H1 (cell line): ENCODE measurements around the gene LRP1-AS. TPM values are rescaled to one million over a fixed set of nuclear protein-coding genes. Genes with fewer than 3 reads are reported as not detected.

Experiments
- CTCF ChIA-PET: fragments of 300-600 bp; sonication (Branson Sonifier 250); formaldehyde crosslinking; loops from one replicate; lab custom pipeline; 2021; ENCODE audit not compliant: partially characterized antibody; lab: Charles Lee
- POLR2A ChIA-PET: fragments of 300-600 bp; sonication (Branson Sonifier 250); formaldehyde crosslinking; loops from one replicate; lab custom pipeline; 2021; ENCODE audit warnings: inconsistent platforms; ENCODE audit not compliant: partially characterized antibody; lab: Charles Lee
- DNase-seq, 2 experiments: peaks; one replicate each; pipeline versions ENCODE4 v3.0.0 to v3.0.0-alpha.2; 2010 to 2022; ENCODE audit warnings: low spot score in 2 of 2, low read depth in 1 of 2, mixed read lengths in 1 of 2
- FAIRE-seq: peaks from 2 replicates; lab custom pipeline; 2011; peaks lifted over from hg19 to GRCh38; lab: Jason Lieb, UNC
- H2AFZ ChIP-seq: 2 replicates; pipeline ENCODE4 v1.8.1; 2012; ENCODE audit warnings: low read length, inconsistent platforms
- H2AK5ac ChIP-seq: 2 replicates; pipeline ENCODE4 v1.6.1; 2013; ENCODE audit warnings: low read depth, low read length
- H2BK120ac ChIP-seq: replicated peaks from 2 replicates; pipeline ENCODE3; 2013; ENCODE audit warnings: low read depth, low read length, inconsistent platforms
- H2BK12ac ChIP-seq: 2 replicates; pipeline ENCODE4 v1.6.1; 2013; ENCODE audit warnings: low read depth, low read length
- H2BK15ac ChIP-seq: 2 replicates; pipeline ENCODE4 v1.6.1; 2013; ENCODE audit warnings: low read length
- H2BK20ac ChIP-seq: 2 replicates; pipeline ENCODE4 v1.6.1; 2013; ENCODE audit warnings: low read length
- H2BK5ac ChIP-seq: 2 replicates; pipeline ENCODE4 v1.6.1; 2013; ENCODE audit warnings: low read depth, low read length
- H3K14ac ChIP-seq: 2 replicates; pipeline ENCODE4 v1.6.1; 2013; ENCODE audit warnings: inconsistent platforms; ENCODE audit not compliant: insufficient read length
- H3K18ac ChIP-seq: 2 replicates; pipeline ENCODE4 v1.6.1; 2013; ENCODE audit warnings: low read length; ENCODE audit errors: extremely low read depth
- H3K23ac ChIP-seq: 2 replicates; pipeline ENCODE4 v1.6.1; 2013; ENCODE audit warnings: inconsistent platforms; ENCODE audit not compliant: insufficient read length
- H3K23me2 ChIP-seq: 2 replicates; pipeline ENCODE4 v1.6.1; 2013; ENCODE audit warnings: low read depth, low read length
- H3K27ac ChIP-seq: 2 replicates; pipeline ENCODE4 v1.6.1; 2011; ENCODE audit warnings: low read depth, low read length, inconsistent platforms
- H3K27me3 ChIP-seq, 4 experiments: replicated peaks in 1 of 4; 1 replicate in 1 of 4; 2 replicates in 3 of 4; pipeline versions ENCODE4 v1.6.1 to v1.8.1; 2011 to 2013; ENCODE audit warnings: low read length in 3 of 4, mild to moderate bottlenecking in 3 of 4, inconsistent platforms in 2 of 4, mixed read lengths in 2 of 4, moderate library complexity in 1 of 4; ENCODE audit not compliant: control insufficient read depth in 3 of 4, insufficient read depth in 3 of 4; ENCODE audit errors: extremely low read depth in 1 of 4
- H3K36me3 ChIP-seq, 4 experiments: 2 replicates each; pipeline versions ENCODE4 v1.6.1 to v1.8.1; 2011 to 2013; ENCODE audit warnings: mild to moderate bottlenecking in 4 of 4, low read length in 3 of 4, moderate library complexity in 2 of 4, control low read depth in 1 of 4, inconsistent platforms in 1 of 4; ENCODE audit not compliant: insufficient read depth in 4 of 4, control insufficient read depth in 2 of 4
- H3K4ac ChIP-seq: replicated peaks from 2 replicates; pipeline ENCODE3; 2013; ENCODE audit warnings: low read length, low read depth, mixed read lengths, inconsistent platforms; ENCODE audit not compliant: insufficient read length
- H3K4me1 ChIP-seq, 4 experiments: replicated peaks in 1 of 4; 1 replicate in 1 of 4; 2 replicates in 3 of 4; pipeline versions ENCODE4 v1.6.1 to v1.8.1; 2011 to 2013; ENCODE audit warnings: low read length in 3 of 4, inconsistent platforms in 2 of 4, mixed read lengths in 1 of 4; ENCODE audit not compliant: insufficient read depth in 4 of 4, control insufficient read depth in 3 of 4
- H3K4me2 ChIP-seq, 2 experiments: 2 replicates each; pipeline versions ENCODE4 v1.6.1 to v1.8.1; 2011 to 2013; ENCODE audit warnings: low read depth in 2 of 2, low read length in 2 of 2, control low read depth in 1 of 2, inconsistent platforms in 1 of 2, mild to moderate bottlenecking in 1 of 2; ENCODE audit not compliant: insufficient read depth in 1 of 2
- H3K4me3 ChIP-seq, 4 experiments: fragments of 200-600, 300-600 bp in 1 of 4; sonication (generic), shearing (Covaris generic), sonication (Bioruptor Twin) in 1 of 4; 2 replicates each; pipeline versions ENCODE4 v1.5.1 to v1.8.1; 2011 to 2016; ENCODE audit warnings: low read length in 4 of 4, low read depth in 3 of 4, control low read depth in 2 of 4, inconsistent platforms in 2 of 4, mild to moderate bottlenecking in 2 of 4, mixed read lengths in 1 of 4, moderate library complexity in 1 of 4; ENCODE audit not compliant: insufficient read depth in 2 of 4; ENCODE audit errors: extremely low read depth in 1 of 4
- H3K56ac ChIP-seq: replicated peaks from 2 replicates; pipeline ENCODE3; 2013; ENCODE audit warnings: low read depth, mild to moderate bottlenecking, mixed read lengths, low read length, inconsistent platforms; ENCODE audit not compliant: insufficient read length
- H3K79me1 ChIP-seq: 2 replicates; pipeline ENCODE4 v1.6.1; 2013; ENCODE audit warnings: low read depth, low read length, control low read depth
- H3K79me2 ChIP-seq, 2 experiments: 2 replicates each; pipeline versions ENCODE4 v1.6.1 to v1.8.1; 2012 to 2013; ENCODE audit warnings: low read length in 2 of 2, mild to moderate bottlenecking in 2 of 2, inconsistent platforms in 1 of 2; ENCODE audit not compliant: insufficient read depth in 2 of 2, control insufficient read depth in 1 of 2
- H3K9ac ChIP-seq, 4 experiments: replicated peaks in 1 of 4; 1 replicate in 1 of 4; 2 replicates in 3 of 4; pipeline versions ENCODE4 v1.6.1 to v1.8.1; 2011 to 2013; ENCODE audit warnings: low read depth in 3 of 4, low read length in 3 of 4, control low read depth in 2 of 4, mild to moderate bottlenecking in 2 of 4, moderate library complexity in 2 of 4, inconsistent platforms in 1 of 4; ENCODE audit errors: extremely low read depth in 1 of 4
- H3K9me3 ChIP-seq, 2 experiments: 2 replicates each; pipeline versions ENCODE4 v1.6.1 to v1.8.1; 2012 to 2013; ENCODE audit warnings: mild to moderate bottlenecking in 2 of 2, moderate library complexity in 2 of 2, control low read depth in 1 of 2, inconsistent platforms in 1 of 2, low read depth in 1 of 2, low read length in 1 of 2, mixed read lengths in 1 of 2; ENCODE audit not compliant: insufficient read depth in 2 of 2
- H4K20me1 ChIP-seq, 2 experiments: replicated peaks in 1 of 2; 2 replicates each; pipeline versions ENCODE3 to v1.8.1; 2011 to 2013; ENCODE audit warnings: inconsistent platforms in 2 of 2, low read length in 2 of 2, mild to moderate bottlenecking in 1 of 2; ENCODE audit not compliant: insufficient read depth in 2 of 2, control insufficient read depth in 1 of 2
- H4K5ac ChIP-seq: 2 replicates; pipeline ENCODE4 v1.6.1; 2013; ENCODE audit warnings: low read length, low read depth, mixed read lengths, inconsistent platforms; ENCODE audit not compliant: insufficient read length
- H4K8ac ChIP-seq: 2 replicates; pipeline ENCODE4 v1.8.0; 2013; ENCODE audit warnings: mild to moderate bottlenecking, moderate library complexity, low read length, inconsistent platforms; ENCODE audit not compliant: insufficient read depth; ENCODE audit errors: extremely low read depth
- H4K91ac ChIP-seq: replicated peaks from 2 replicates; pipeline ENCODE3; 2013; ENCODE audit warnings: low read length, mixed read lengths, inconsistent platforms; ENCODE audit not compliant: insufficient read length
- BCL11A ChIP-seq, 2 experiments: IDR thresholded peaks; one replicate each; pipeline ENCODE4 v1.6.1; 2011; ENCODE audit warnings: low read depth in 2 of 2, low read length in 2 of 2, mild to moderate bottlenecking in 2 of 2
- CEBPB ChIP-seq: IDR thresholded peaks from 2 replicates; pipeline ENCODE4 v1.6.1; 2012; ENCODE audit warnings: low read depth, low read length
- CHD2 ChIP-seq: IDR thresholded peaks from 2 replicates; pipeline ENCODE4 v1.6.1; 2012; ENCODE audit warnings: low read length, improper control_type of control experiment
- CREB1 ChIP-seq: IDR thresholded peaks from 2 replicates; pipeline ENCODE4 v1.6.1; 2012; ENCODE audit warnings: inconsistent platforms
- JUN ChIP-seq: IDR thresholded peaks from 2 replicates; pipeline ENCODE4 v1.6.1; 2011; ENCODE audit warnings: low read depth, mild to moderate bottlenecking, improper control_type of control experiment, low read length
- MAFK ChIP-seq: IDR thresholded peaks from 2 replicates; pipeline ENCODE4 v1.6.1; 2012; ENCODE audit warnings: low read depth, mild to moderate bottlenecking, improper control_type of control experiment, low read length
- POLR2AphosphoS5 ChIP-seq: IDR thresholded peaks from 2 replicates; pipeline ENCODE4 v1.6.1; 2011; ENCODE audit warnings: low read depth, low read length
- SAP30 ChIP-seq: fragments of 300-600 bp; sonication (generic); IDR thresholded peaks from 2 replicates; pipeline ENCODE4 v1.7.1; 2012; ENCODE audit warnings: low read length, moderate library complexity, mild to moderate bottlenecking, inconsistent platforms; ENCODE audit not compliant: insufficient read depth, insufficient replicate concordance
- SIRT6 ChIP-seq: IDR thresholded peaks from one replicate; pipeline ENCODE4 v1.7.1; 2012; ENCODE audit warnings: low read length, inconsistent platforms
- SP2 ChIP-seq: IDR thresholded peaks from 2 replicates; pipeline ENCODE4 v1.6.1; 2012; ENCODE audit warnings: mild to moderate bottlenecking, low read length, inconsistent platforms
- TAF1 ChIP-seq: IDR thresholded peaks from 2 replicates; pipeline ENCODE4 v1.6.1; 2011; ENCODE audit warnings: mild to moderate bottlenecking, low read depth, low read length
- ZNF274 ChIP-seq: IDR thresholded peaks from 2 replicates; pipeline ENCODE4 v1.7.0; 2012; ENCODE audit warnings: low read length, borderline replicate concordance; ENCODE audit errors: extremely low read depth
- WGBS, 2 experiments: shearing (Covaris generic) in 1 of 2; methylation state at CpG; one replicate each; pipeline versions ENCODE4 v1.1.6 to v1.1.7; 2013 to 2015; ENCODE audit warnings: low lambda C conversion rate in 2 of 2, mixed read lengths in 2 of 2, inconsistent platforms in 1 of 2, low coverage in 1 of 2, missing lambda C conversion rate in 1 of 2; ENCODE audit not compliant: insufficient replicate concordance in 2 of 2, insufficient coverage in 1 of 2, insufficient read length in 1 of 2; ENCODE audit errors: extremely low coverage in 1 of 2, missing lambda C conversion rate in 1 of 2; 5-methylcytosine and 5-hydroxymethylcytosine counted together
- polyA plus RNA-seq, 7 experiments: library from polyadenylated mRNA; depleted of rRNA in 3 of 7; stranded (reverse) in 5 of 7; unstranded in 2 of 7; fragments of >200 nt in 5 of 7; fragments of 200-250 nt in 2 of 7; gene quantifications; 1 replicate in 5 of 7; 2 replicates in 1 of 7; 4 replicates in 1 of 7; pipeline versions ENCODE4 v1.2.1 to v1.2.3, GENCODE V29; 2011 to 2013; ENCODE audit warnings: missing spikeins in 2 of 7, mixed read lengths in 2 of 7
- total RNA-seq: library from RNA; stranded (reverse); fragmentation: NEBNext Ultra II Directional; extraction: Animal tissue kit (Norgen Biotek cat#: 25700); gene quantifications from 2 replicates; pipeline ENCODE4 v1.2.1, GENCODE V29; 2021
- TF ChIP-seq, protein P1 (sequence below): IDR thresholded peaks from 2 replicates; pipeline ENCODE4 v1.6.1; 2012; ENCODE audit warnings: inconsistent platforms

LRP1-AS gene
- total and polyA plus RNA-seq, 2 of the 8 experiments (the other 6 are each of a cell fraction or from before 2014, with no cell fraction given) = not detected

DNA sequence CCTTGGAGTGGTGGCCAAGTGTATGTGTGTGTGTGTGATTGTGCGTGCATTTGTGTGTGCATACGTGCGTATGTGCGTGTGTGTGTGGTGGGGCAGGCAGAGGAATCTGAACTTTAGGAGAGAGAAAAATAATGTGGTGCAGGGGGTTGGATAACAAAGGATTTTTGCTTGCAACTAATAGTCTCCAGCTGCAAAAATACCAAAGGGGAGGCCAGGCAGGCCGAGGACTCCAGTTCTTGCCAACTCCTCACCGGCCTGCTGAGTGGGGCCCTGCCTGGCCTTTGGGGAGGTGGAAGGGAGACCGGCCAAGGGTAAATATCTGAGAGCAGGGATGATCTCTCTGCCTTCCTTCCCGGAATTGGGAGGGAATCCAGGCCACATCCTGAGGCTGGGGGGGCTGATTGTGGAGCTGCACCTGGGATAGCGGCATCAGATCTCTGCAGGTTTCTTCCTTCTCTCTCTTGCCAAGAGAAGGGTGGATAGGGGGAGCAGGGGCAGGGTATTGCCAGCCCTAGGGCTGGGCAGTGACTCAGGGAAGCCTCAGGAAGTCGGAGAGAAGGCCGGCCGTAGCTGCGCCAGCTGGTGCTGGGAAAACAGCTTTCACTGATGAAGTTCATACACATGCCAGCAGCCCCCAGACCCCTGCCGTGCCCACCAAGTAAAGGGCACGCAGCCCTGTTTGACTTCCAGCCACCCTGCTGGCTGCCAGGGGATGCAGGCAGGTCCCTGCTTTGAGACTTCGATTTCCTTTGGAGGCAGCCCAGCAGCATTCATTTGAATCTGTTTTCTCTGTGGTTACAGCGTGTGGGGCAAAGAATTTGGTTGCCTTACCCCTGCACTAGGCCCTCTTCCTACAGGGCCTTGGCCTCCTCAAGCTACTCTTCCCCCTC, 4.6 kb upstream of the LRP1-AS start:
- Histone ChIP-seq H2BK120ac (no peak overlapping the region), H2AFZ (no peak overlapping the region), H3K14ac (no peak overlapping the region), H2BK5ac (no peak overlapping the region), H4K5ac (no peak overlapping the region), H4K91ac (no peak overlapping the region), H2BK12ac (no peak overlapping the region), H3K36me3 (peaks cover 18 to 45% (median 36%) of the 10 kb centered on the region in 4 experiments; a peak in 7 of 8 replicates), H2BK20ac (no peak overlapping the region), H3K18ac (no peak overlapping the region; the same call in 1 of the 2 replicates), H2BK15ac (no peak overlapping the region), H3K56ac (no peak overlapping the region), H3K4me2 (no peak overlapping the region), H3K4ac (no peak overlapping the region), H3K23me2 (no peaks in the 10 kb centered on the region), H3K27ac (no peak overlapping the region), H3K4me1 (peaks cover 0 to 4% (median 1%) of the 10 kb centered on the region in 4 experiments; a peak in 4 of 7 replicates), H2AK5ac (no peak overlapping the region), H4K20me1 (peaks cover 11 to 12% of the 10 kb centered on the region in 2 experiments), H3K23ac (no peak overlapping the region), H3K27me3 (no peaks in the 10 kb centered on the region), H3K9ac (no peak overlapping the region), H3K4me3 (no peak overlapping the region), H3K79me1 (peaks cover 2% of the 10 kb centered on the region; the same call in 1 of the 2 replicates), H3K79me2 (no peaks in the 10 kb centered on the region), H3K9me3 (no peaks in the 10 kb centered on the region), H4K8ac (no peak overlapping the region)
- 84% methylated on average over 17 of the region's 17 CpGs; no CpG with 5 or more reads in 1 of the 2 experiments for WGBS, 2 experiments
- CTCF ChIA-PET = interaction anchor here (1.0 to 10.6 kb wide), 2 partner anchors 20 to 28 kb away, joined by 4 to 150 read pairs; no protein-coding TSS in a partner anchor
- DNase-seq = no peak
- FAIRE-seq = no peak
- POLR2A ChIA-PET = interaction anchor here (0.7 to 3.8 kb wide), 8 partner anchors 9 to 73 kb away, joined by 3 to 14 read pairs (median 5); partner anchors contain the start of gene LRP1
- no peak for TF ChIP-seq POLR2AphosphoS5
- TF ChIP-seq ZNF274 = no peak
- TF ChIP-seq JUN = no peak
- TF ChIP-seq, protein P1, sequence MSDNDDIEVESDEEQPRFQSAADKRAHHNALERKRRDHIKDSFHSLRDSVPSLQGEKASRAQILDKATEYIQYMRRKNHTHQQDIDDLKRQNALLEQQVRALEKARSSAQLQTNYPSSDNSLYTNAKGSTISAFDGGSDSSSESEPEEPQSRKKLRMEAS = no peak
- no peak for TF ChIP-seq CREB1
- TF ChIP-seq BCL11A (IDR thresholded peaks at IDR 0.05; ENCODE audit: low read depth in 2 of 2, low read length in 2 of 2) = no peak
- TF ChIP-seq MAFK = no peak
- TF ChIP-seq CHD2 = no peak
- TF ChIP-seq CEBPB = no peak
- no peak for TF ChIP-seq SP2
- TF ChIP-seq TAF1 = no peak
- no peak for TF ChIP-seq SAP30
- TF ChIP-seq SIRT6 = no peak
